Smooth muscle cell of bladder (primary cell): ENCODE measurements around the gene SNX5. TPM values are rescaled to one million over a fixed set of nuclear protein-coding genes. Genes with fewer than 3 reads are reported as not detected.

ENCODE experiments used
- total RNA-seq: library from RNA; depleted of rRNA; stranded (reverse); fragments of >200 nt; gene quantifications from 2 replicates; pipeline ENCODE4 v1.2.3, GENCODE V29; 2014

SNX5 gene
- 83.0 and 86.0 TPM in 2 replicates for total RNA-seq

GRCh38 chr20:17968366-17969277, at the start of gene SNX5, which contains the start of gene MGME1:
Gene SNX5, minus strand, starts transcription at chr20:17968794. Its CDS starts 369 bp downstream, at chr20:17968425.
Gene MGME1, plus strand, starts transcription at chr20:17969018. Its CDS starts 842 bp downstream, at chr20:17969860.

Other genes starting within 250 kb of the SNX5 start
- 5.0 and 6.7 TPM in 2 replicates for gene MGME1, start 224 bp upstream of the SNX5 start, total RNA-seq
- not detected in 2 replicates for gene OVOL2, start 89.1 kb upstream of the SNX5 start, total RNA-seq
- 15.9 and 19.1 TPM in 2 replicates for gene KAT14, start 169.1 kb upstream of the SNX5 start, total RNA-seq
- gene PET117, start 169.1 kb upstream of the SNX5 start, total RNA-seq, result 8.5 and 11.1 TPM in 2 replicates